Type B pancreatic cell (in vitro differentiated cells): ENCODE data around the gene GRIK4. TPM values are rescaled to one million over a fixed set of nuclear protein-coding genes. Genes with fewer than 3 reads are reported as not detected.

Source experiments
- DNase-seq: peaks from one replicate; pipeline ENCODE4 v3.0.0; 2021; ENCODE audit warnings: mixed read lengths; ENCODE audit not compliant: unreplicated experiment; ENCODE audit errors: extremely low spot score
- H3K27ac Mint-ChIP-seq: 2 replicates; pipeline ENCODE4 v1.8.0; 2021; ENCODE audit warnings: mild to moderate bottlenecking, mixed read lengths
- H3K27me3 Mint-ChIP-seq: 2 replicates; pipeline ENCODE4 v1.8.0; 2021; ENCODE audit warnings: mixed read lengths
- H3K36me3 Mint-ChIP-seq: 2 replicates; pipeline ENCODE4 v1.8.0; 2021; ENCODE audit warnings: mixed read lengths
- H3K4me1 Mint-ChIP-seq: one replicate; pipeline ENCODE4 v1.8.0; 2021; ENCODE audit warnings: mixed read lengths; ENCODE audit not compliant: unreplicated experiment
- H3K4me3 Mint-ChIP-seq: 2 replicates; pipeline ENCODE4 v1.8.0; 2021; ENCODE audit warnings: mild to moderate bottlenecking, mixed read lengths
- H3K9me3 Mint-ChIP-seq: 2 replicates; pipeline ENCODE4 v1.8.0; 2021; ENCODE audit warnings: mixed read lengths
- CTCF ChIP-seq: fragments of 200-600 bp; sonication (generic); conservative IDR thresholded peaks from 2 replicates; pipeline ENCODE4 v1.5.0; 2021; ENCODE audit warnings: antibody characterized with exemption, mild to moderate bottlenecking
- total RNA-seq: library from RNA; stranded (reverse); gene quantifications from 2 replicates; pipeline ENCODE4 v1.2.1, GENCODE V29; 2021; ENCODE audit warnings: low replicate concordance

Gene GRIK4
- total RNA-seq, 1 donor from 2014 or later, result 0.72 TPM

- Mint-ChIP-seq H3K4me1 (peaks cover 1% of the 10 kb centered on the region), H3K9me3 (peaks cover 4% of the 10 kb centered on the region), H3K27me3 (peaks cover 16% of the 10 kb centered on the region), H3K4me3 (no peak overlapping the region), H3K27ac (no peak overlapping the region), H3K36me3 (no peaks in the 10 kb centered on the region)
- no peak for DNase-seq
- TF ChIP-seq CTCF, result no peak
Observed at GRCh38 chr11:120923866-120924508, 412.4 kb downstream of the GRIK4 start.

GRCh38 chr11:120925944-120926343, 414.4 kb downstream of the GRIK4 start:
- Mint-ChIP-seq H3K4me1 (peaks cover 7% of the 10 kb centered on the region), H3K27me3 (peaks cover 2% of the 10 kb centered on the region), H3K27ac (no peak overlapping the region), H3K36me3 (no peaks in the 10 kb centered on the region), H3K4me3 (no peak overlapping the region), H3K9me3 (peaks cover 4% of the 10 kb centered on the region)
- no peak for TF ChIP-seq CTCF
- DNase-seq, result no peak

- Mint-ChIP-seq H3K9me3 (peaks cover 4% of the 10 kb centered on the region), H3K27me3 (peaks cover 10% of the 10 kb centered on the region), H3K36me3 (no peaks in the 10 kb centered on the region), H3K4me1 (peaks cover 23% of the 10 kb centered on the region), H3K27ac (no peak overlapping the region), H3K4me3 (no peak overlapping the region)
- peak; percentile 19 for TF ChIP-seq CTCF
- DNase-seq, result no peak
Observed at GRCh38 chr11:120928627-120929026, 417.1 kb downstream of the GRIK4 start.

- no peak overlapping the region for H3K4me3 Mint-ChIP-seq
- peaks cover 10% of the 10 kb centered on the region for H3K27me3 Mint-ChIP-seq
- no peak for DNase-seq
- no peak overlapping the region for H3K27ac Mint-ChIP-seq
- H3K4me1 Mint-ChIP-seq, result peaks cover 23% of the 10 kb centered on the region
- no peak for TF ChIP-seq CTCF
- H3K9me3 Mint-ChIP-seq, result peaks cover 4% of the 10 kb centered on the region
- no peaks in the 10 kb centered on the region for H3K36me3 Mint-ChIP-seq
Observed at GRCh38 chr11:120929090-120929489, 417.5 kb downstream of the GRIK4 start.

GRCh38 chr11:120929664-120930154, 418.2 kb downstream of the GRIK4 start:
- H3K27me3 Mint-ChIP-seq, result peaks cover 11% of the 10 kb centered on the region
- no peak overlapping the region for H3K4me3 Mint-ChIP-seq
- TF ChIP-seq CTCF, result peak; percentile 77
- no peak overlapping the region for H3K27ac Mint-ChIP-seq
- H3K9me3 Mint-ChIP-seq, result peaks cover 4% of the 10 kb centered on the region
- peaks cover 23% of the 10 kb centered on the region for H3K4me1 Mint-ChIP-seq
- DNase-seq, result no peak
- H3K36me3 Mint-ChIP-seq, result no peaks in the 10 kb centered on the region
